Transverse colon (tissue), 4 donors: Measurements from ENCODE around the gene PDZK1IP1. TPM values are rescaled to one million over a fixed set of nuclear protein-coding genes. Genes with fewer than 3 reads are reported as not detected.

Experiments
- DNase-seq: peaks from one replicate; pipeline ENCODE4 v3.0.0-alpha.2; 2019
- H3K27ac ChIP-seq, 4 donors: fragments of 200-600 bp; sonication (generic); 2 replicates each; pipeline ENCODE4 v1.5.1; 2016 to 2018; ENCODE audit warnings: inconsistent platforms in 4 of 4
- H3K27me3 ChIP-seq: fragments of 200-600 bp; sonication (generic); 2 replicates; pipeline ENCODE4 v1.5.1; 2017; ENCODE audit warnings: inconsistent platforms
- H3K36me3 ChIP-seq, 4 donors: fragments of 200-600 bp; sonication (generic); 2 replicates each; pipeline ENCODE4 v1.5.1; 2017 to 2019; ENCODE audit warnings: inconsistent platforms in 4 of 4
- H3K4me1 ChIP-seq, 4 donors: fragments of 200-600 bp; sonication (generic); 2 replicates each; pipeline ENCODE4 v1.5.1; 2017 to 2020; ENCODE audit warnings: inconsistent platforms in 4 of 4
- H3K4me3 ChIP-seq, 4 donors: fragments of 200-600 bp; sonication (generic); 1 replicate in 1 of 4; 2 replicates in 3 of 4; pipeline versions ENCODE4 v1.5.1 to v1.6.1; 2017 to 2019; ENCODE audit warnings: inconsistent platforms in 4 of 4
- H3K9me3 ChIP-seq, 2 donors: fragments of 200-600 bp; sonication (generic); 2 replicates each; pipeline ENCODE4 v1.5.1; 2017 to 2019; ENCODE audit warnings: inconsistent platforms in 2 of 2
- EP300 ChIP-seq: sonication (generic); formaldehyde crosslinking; IDR thresholded peaks from one replicate; pipeline ENCODE4 v1.6.1; 2017; ENCODE audit warnings: antibody characterized with exemption, low read depth
- POLR2A ChIP-seq: fragments of 450-650 bp; IDR thresholded peaks from one replicate; pipeline ENCODE4 v1.6.1; 2016; ENCODE audit warnings: antibody characterized with exemption, mild to moderate bottlenecking, moderate library complexity
- POLR2AphosphoS5 ChIP-seq, 3 donors: sonication (generic); formaldehyde crosslinking; IDR thresholded peaks; one replicate each; pipeline ENCODE4 v1.6.1; 2016; ENCODE audit warnings: antibody characterized with exemption in 3 of 3
- WGBS, 2 donors: methylation state at CpG; one replicate each; pipeline ENCODE4 v1.1.5; 2018; ENCODE audit warnings: low coverage in 1 of 2; 5-methylcytosine and 5-hydroxymethylcytosine counted together
- in situ Hi-C, 4 donors: fragments of 200-750 bp; cut with MboI; loops; one replicate each; pipeline versions ENCODE4 v1.15.0 to v1.15.1; 2017; ENCODE audit warnings: low sequenced_read_pairs in 3 of 4, low pct_ligation_motif_present in 1 of 4, low pct_unique_long_range_greater_than_20kb in 1 of 4
- intact Hi-C: fragments of 100-400 bp; cut with DNase I; formaldehyde crosslinking; loops from one replicate; pipeline ENCODE4 v1.15.1; 2023; ENCODE audit warnings: low total_unique reads
- total RNA-seq, 4 donors: library from RNA; depleted of rRNA; stranded (reverse); fragments of >200 nt; gene quantifications; one replicate each; pipeline ENCODE4 v1.1.0, GENCODE V29; 2016
- TF ChIP-seq, protein P1 (sequence below), 5 experiments: fragments of 200-600 bp in 3 of 5; fragments of 450-650 bp in 2 of 5; sonication (generic) in 3 of 5; IDR thresholded peaks; 1 replicate in 2 of 5; 2 replicates in 3 of 5; pipeline ENCODE4 v1.5.1; 2016 to 2017; ENCODE audit warnings: antibody characterized with exemption in 5 of 5, inconsistent platforms in 3 of 5, mild to moderate bottlenecking in 2 of 5, moderate library complexity in 1 of 5

PDZK1IP1 gene
- total RNA-seq, 4 donors from 2014 or later: 16.5 to 228 (median 148) TPM

DNA sequence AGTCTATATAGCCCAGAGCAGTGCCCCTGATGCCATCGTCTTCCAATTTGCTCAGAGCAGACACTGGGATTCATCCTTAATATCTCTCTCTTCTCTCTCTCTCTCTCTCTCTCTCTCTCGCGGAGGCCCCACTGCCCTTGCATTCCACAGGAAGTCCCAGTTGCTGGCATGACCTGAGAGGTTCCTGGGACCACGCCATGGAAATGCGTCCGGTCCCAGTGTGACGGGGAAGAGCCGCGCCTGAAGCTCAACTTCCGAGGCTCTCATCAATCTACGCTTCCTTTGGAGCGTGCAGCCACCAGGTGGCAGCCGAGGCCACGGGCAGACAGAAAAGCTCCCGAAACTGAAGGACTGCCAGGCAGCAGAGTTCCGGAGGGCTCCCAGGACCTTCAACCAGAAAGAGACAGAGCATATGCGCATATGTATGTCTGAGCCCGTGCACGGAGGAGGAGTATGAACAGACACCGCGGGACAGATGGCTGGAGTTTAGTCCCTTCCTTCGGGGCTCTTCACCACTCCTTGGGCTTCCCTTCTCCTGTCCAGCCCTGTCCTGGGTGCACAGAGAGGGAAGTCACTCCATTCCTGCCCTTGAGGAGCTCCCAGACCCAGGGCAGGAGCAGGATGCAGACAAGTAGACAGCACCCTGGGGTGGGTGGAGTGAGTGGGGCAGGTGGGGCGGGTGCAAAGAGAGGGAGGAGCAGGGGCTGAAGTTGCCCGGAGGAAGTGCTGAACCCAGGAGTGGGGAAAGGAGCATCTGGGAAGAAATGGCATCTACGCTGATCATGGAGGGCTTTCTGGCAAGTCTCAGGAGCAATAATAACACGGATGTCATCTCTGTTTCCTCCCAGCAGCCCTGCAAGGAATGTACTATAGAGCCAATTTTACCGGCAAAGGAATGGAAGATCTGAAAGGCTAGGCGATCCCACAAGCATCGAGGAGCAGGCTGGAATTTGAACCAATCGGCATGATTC lies 10.5 kb downstream of the PDZK1IP1 start:
- H3K4me1 ChIP-seq: peaks cover 9 to 15% (median 12%) of the 10 kb centered on the region in 4 donors
- intact Hi-C loops: loop anchor here (5.0 kb wide), 1 partner anchor 533 kb away; no protein-coding TSS in a partner anchor
- in situ Hi-C loops: loop anchor here (25.0 kb wide), 2 partner anchors 233 to 533 kb away; partner anchors contain the start of gene FOXE3 (in 2 of the 4)
- TF ChIP-seq POLR2AphosphoS5 (IDR thresholded peaks at IDR 0.05): peak in 1 of 3 donors; percentile 25
- peak; percentile 51 for TF ChIP-seq POLR2A
- TF ChIP-seq, protein P1, sequence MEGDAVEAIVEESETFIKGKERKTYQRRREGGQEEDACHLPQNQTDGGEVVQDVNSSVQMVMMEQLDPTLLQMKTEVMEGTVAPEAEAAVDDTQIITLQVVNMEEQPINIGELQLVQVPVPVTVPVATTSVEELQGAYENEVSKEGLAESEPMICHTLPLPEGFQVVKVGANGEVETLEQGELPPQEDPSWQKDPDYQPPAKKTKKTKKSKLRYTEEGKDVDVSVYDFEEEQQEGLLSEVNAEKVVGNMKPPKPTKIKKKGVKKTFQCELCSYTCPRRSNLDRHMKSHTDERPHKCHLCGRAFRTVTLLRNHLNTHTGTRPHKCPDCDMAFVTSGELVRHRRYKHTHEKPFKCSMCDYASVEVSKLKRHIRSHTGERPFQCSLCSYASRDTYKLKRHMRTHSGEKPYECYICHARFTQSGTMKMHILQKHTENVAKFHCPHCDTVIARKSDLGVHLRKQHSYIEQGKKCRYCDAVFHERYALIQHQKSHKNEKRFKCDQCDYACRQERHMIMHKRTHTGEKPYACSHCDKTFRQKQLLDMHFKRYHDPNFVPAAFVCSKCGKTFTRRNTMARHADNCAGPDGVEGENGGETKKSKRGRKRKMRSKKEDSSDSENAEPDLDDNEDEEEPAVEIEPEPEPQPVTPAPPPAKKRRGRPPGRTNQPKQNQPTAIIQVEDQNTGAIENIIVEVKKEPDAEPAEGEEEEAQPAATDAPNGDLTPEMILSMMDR (IDR thresholded peaks at IDR 0.05): peak; percentile 81 to 93 (median 90)
- no peak for TF ChIP-seq EP300
- peak overlapping the region; percentile 69 to 80 (median 74) for H3K27ac ChIP-seq
- peak; percentile 92 for DNase-seq
- peaks cover 10% of the 10 kb centered on the region for H3K27me3 ChIP-seq
- peak overlapping the region; percentile 6 to 48 (median 32) for H3K4me3 ChIP-seq
- H3K36me3 ChIP-seq: no peaks in the 10 kb centered on the region
- no peaks in the 10 kb centered on the region for H3K9me3 ChIP-seq
- WGBS, 2 donors: 5% methylated on average over 4 to 28 of the region's 30 CpGs

DNA sequence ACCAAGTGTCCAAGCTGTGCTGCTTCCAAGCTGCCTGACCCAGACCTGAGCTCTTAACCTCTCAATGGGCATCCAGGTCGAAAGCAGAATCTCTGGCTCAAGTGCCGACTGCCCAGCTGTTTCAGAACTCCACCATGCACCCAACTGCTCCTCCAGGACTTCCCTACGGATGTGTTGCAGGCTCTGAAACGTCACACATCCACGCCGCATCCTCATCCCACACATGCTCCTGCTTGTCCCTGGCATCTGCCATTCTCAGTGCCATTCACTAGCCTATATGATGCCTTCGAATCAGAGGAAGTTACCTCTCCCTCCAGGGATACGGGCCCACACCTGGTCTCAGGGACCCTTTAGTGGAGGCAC lies 11.2 kb downstream of the PDZK1IP1 start:
- TF ChIP-seq, protein P1 (IDR thresholded peaks at IDR 0.05): no peak
- TF ChIP-seq POLR2A (no peak), POLR2AphosphoS5 (IDR thresholded peaks at IDR 0.05) (no peak), EP300 (no peak)
- peaks cover 10% of the 10 kb centered on the region for H3K27me3 ChIP-seq
- 86% methylated on average over 8 of the region's 8 CpGs; no CpG with 5 or more reads in 1 of the 2 donors for WGBS, 2 donors
- in situ Hi-C loops: loop anchor here (25.0 kb wide), 2 partner anchors 234 to 534 kb away; partner anchors contain the start of gene FOXE3 (in 2 of the 4)
- H3K9me3 ChIP-seq: no peaks in the 10 kb centered on the region
- H3K36me3 ChIP-seq: no peaks in the 10 kb centered on the region
- no peak overlapping the region for H3K27ac ChIP-seq
- no peak overlapping the region for H3K4me3 ChIP-seq
- intact Hi-C loops: loop anchor here (5.0 kb wide), 1 partner anchor 534 kb away; no protein-coding TSS in a partner anchor
- no peak for DNase-seq
- peaks cover 9 to 15% (median 12%) of the 10 kb centered on the region in 4 donors for H3K4me1 ChIP-seq

DNA sequence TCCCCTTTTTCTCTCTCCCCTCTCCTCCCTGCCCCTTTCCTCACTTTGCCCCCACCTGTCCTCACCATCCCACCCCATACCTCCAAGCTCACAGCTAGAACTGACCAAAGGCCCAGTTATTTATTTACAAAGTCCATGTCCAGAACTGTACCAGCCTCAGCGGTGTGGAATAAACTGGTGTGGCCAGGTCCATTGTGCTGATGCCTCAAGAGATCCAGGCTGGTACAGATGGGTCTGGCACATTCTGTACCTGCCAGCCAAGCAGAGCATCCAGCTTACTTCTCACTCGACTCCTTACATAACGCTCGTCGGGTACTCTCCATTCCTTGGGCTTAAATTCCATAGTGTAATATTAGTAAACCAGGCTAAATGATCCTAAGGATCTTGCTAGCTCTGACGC lies 11.8 kb downstream of the PDZK1IP1 start:
- Histone ChIP-seq H3K36me3 (no peaks in the 10 kb centered on the region), H3K4me3 (no peak overlapping the region), H3K27ac (no peak overlapping the region), H3K9me3 (no peaks in the 10 kb centered on the region), H3K27me3 (peaks cover 10% of the 10 kb centered on the region), H3K4me1 (peaks cover 9 to 15% (median 12%) of the 10 kb centered on the region in 4 donors)
- WGBS, 2 donors: 50 to 81% methylated on average over 1 to 6 of the region's 6 CpGs
- intact Hi-C loops (loop anchor here (5.0 kb wide), 1 partner anchor 534 kb away; no protein-coding TSS in a partner anchor), in situ Hi-C loops (loop anchor here (25.0 kb wide), 2 partner anchors 234 to 534 kb away; partner anchors contain the start of gene FOXE3 (in 2 of the 4))
- DNase-seq: no peak
- TF ChIP-seq POLR2A: no peak

DNA sequence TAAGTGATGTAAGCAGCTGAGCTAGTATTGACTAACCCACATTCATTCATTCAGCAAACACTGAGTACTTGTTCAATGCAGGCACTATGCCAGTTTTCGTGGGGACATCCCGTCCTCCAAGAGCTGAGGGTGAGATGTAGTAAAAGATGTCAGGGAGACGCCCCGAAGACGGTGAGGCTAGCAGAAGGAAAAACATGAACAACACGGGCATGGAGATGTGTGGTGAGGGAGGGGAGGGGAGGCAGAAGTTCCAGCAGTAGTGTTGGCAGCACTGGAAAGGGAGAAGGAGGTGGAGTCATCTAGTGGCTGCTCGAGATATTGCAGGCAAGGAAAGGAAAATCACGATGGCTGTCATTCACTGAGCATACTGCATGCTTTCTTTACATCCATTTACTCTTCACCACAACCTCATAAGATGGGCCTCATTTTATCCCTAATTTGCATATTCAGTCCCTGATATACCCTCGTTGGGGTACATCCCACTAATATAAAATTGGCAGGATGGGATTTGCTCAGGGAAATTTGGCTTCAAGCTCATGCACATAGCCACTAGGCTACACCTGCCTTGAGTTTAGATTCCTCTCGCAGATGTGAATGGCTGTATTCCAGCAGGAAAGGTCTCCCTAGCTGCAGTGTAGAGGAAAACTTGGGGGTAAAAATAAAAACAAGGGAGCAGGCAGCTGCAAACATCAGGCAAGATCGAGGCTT lies 14.5 kb downstream of the PDZK1IP1 start:
- H3K36me3 ChIP-seq: no peaks in the 10 kb centered on the region
- 16 to 23% methylated on average over 7 to 11 of the region's 11 CpGs for WGBS, 2 donors
- DNase-seq: peak; percentile 50
- peaks cover 9 to 13% (median 11%) of the 10 kb centered on the region in 4 donors for H3K4me1 ChIP-seq
- in situ Hi-C loops (loop anchor here (25.0 kb wide), 2 partner anchors 237 to 537 kb away; partner anchors contain the start of gene FOXE3 (in 2 of the 4)), intact Hi-C loops (loop anchor here (5.0 kb wide), 1 partner anchor 537 kb away; no protein-coding TSS in a partner anchor)
- TF ChIP-seq POLR2A: no peak
- TF ChIP-seq, protein P1 (IDR thresholded peaks at IDR 0.05): peak; percentile 93 to 96 (median 96)
- no peaks in the 10 kb centered on the region for H3K9me3 ChIP-seq
- no peak overlapping the region for H3K4me3 ChIP-seq
- no peak overlapping the region for H3K27ac ChIP-seq
- H3K27me3 ChIP-seq: no peaks in the 10 kb centered on the region
